D721Med (cell line): ENCODE results near the gene TMEM255A.

Experiments used
- DNase-seq: peaks from one replicate; pipeline ENCODE4 v3.0.0; 2011; ENCODE audit warnings: low spot score; ENCODE audit not compliant: insufficient read length
- FAIRE-seq: peaks from 2 replicates; lab custom pipeline; 2011; peaks lifted over from hg19 to GRCh38; lab: Jason Lieb, UNC
- CTCF ChIP-seq: IDR thresholded peaks from 2 replicates; pipeline ENCODE4 v1.5.1; 2012; ENCODE audit warnings: mild to moderate bottlenecking, control low read depth; ENCODE audit not compliant: insufficient read depth; ENCODE audit errors: missing control alignments

TMEM255A gene

GRCh38 chrX:120282697-120283096 lies 28.6 kb downstream of the TMEM255A start:
- FAIRE-seq = no peak
- DNase-seq = no peak
- TF ChIP-seq CTCF = no peak

DNA sequence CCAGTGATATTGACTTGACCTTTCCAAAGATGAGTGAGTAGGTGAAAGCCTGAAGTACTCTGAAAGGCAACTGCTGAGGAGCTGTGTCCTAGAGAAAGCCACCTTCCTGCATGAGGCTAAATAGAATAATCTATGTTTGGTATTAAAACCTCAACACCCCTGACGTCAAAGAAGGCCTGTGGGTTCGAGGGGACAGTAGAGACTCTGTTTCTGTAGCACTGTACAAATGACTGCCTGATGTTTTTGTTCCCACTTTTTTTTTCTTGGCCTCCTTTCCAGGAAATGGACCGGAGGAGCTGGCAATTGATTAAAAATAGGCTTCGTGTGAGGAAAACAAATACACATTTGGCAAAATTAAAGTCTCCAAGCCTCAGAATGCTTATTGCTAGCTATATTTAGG lies 29.5 kb downstream of the TMEM255A start:
- no peak for TF ChIP-seq CTCF
- DNase-seq = no peak
- FAIRE-seq = no peak

GRCh38 chrX:120281021-120281624 lies 30.1 kb downstream of the TMEM255A start:
- FAIRE-seq (no peak), DNase-seq (no peak)

GRCh38 chrX:120274958-120275357 lies 36.3 kb downstream of the TMEM255A start:
- DNase-seq (no peak), FAIRE-seq (no peak)
- TF ChIP-seq CTCF = no peak

More at GRCh38 chrX:120281021-120281624, 30.1 kb downstream of the TMEM255A start:
- TF ChIP-seq CTCF = no peak

DNA sequence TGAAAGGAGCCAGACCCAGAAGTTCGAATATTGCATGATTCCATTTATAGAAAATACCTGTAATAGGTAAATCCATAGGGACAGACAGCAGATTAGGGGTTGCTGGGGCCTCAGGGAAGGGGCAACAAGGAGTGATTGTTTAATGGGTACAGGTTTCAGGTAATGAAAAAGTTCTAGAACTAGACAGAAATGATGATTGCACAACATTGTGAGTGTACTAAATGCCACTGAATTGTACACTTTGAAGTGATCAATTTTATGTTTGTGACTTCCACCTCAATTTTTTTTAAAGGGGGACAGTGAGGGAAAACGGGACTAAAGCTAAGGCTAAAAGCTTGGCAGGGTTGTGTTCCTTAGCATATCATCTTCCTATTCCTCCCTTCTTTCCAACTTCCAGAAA lies 37.1 kb downstream of the TMEM255A start:
- TF ChIP-seq CTCF = no peak
- FAIRE-seq (no peak), DNase-seq (no peak)

- TF ChIP-seq CTCF = no peak
- FAIRE-seq = no peak
- no peak for DNase-seq
These were observed 40.0 kb downstream of the TMEM255A start for GRCh38 chrX:120271218-120271617.

GRCh38 chrX:120270567-120270966 lies 40.7 kb downstream of the TMEM255A start:
- FAIRE-seq = no peak
- DNase-seq = no peak
- TF ChIP-seq CTCF = no peak
